HG03095 (cell line): ENCODE measurements around the gene GSTO2.

Experiments
- ATAC-seq: cut with Tn5 transposase; IDR thresholded peaks from one replicate; pipeline ENCODE4 v1.9.1; 2021; ENCODE audit warnings: moderate library complexity; ENCODE audit not compliant: unreplicated experiment

The GSTO2 gene

DNA sequence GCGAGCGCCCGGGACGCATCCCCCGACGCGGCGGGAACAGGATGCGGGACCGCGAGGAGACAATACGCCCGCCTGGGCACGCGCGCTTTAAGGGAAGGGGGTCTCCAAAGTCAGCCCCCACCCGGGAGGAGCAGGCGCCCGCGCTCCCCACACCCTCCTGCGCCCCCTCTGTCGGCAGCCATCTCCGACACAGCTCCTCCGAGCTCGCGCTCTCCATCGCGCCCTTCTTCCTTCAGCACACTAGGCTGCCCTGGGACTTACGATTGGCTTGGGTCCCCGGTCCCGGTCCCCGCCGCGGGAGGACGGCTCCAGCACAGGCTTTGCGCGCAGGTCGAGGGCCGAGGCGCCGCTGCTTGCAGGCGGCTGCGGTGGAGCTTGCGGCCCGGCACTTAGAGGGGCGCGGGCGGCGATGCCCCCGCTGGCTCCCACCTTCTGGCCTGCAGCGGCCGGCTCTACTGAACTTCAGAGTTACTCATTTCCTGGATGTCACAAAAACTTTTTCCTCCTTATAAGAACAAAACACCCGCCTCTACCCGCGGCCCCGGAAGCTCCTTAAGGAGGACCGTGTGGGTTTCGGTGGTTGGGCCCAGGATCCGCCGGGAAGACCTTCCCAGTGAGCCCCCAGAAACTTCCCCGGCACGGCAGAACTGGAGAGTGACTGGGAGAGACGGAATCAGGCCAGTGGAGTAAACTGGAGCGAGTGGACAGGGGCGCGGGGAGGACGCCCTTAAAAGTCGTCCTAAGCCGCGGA is 69.2 kb downstream of the GSTO2 start, which contains the start of gene ITPRIP:
ITPRIP (minus strand) TSS at position 481 of the 751 bp plus-strand sequence. CDS start 22,414 bp downstream, outside the sequence.
- ATAC-seq, result peak; percentile 71

- ATAC-seq, result no peak
These were observed 70.6 kb downstream of the GSTO2 start for GRCh38 chr10:104339469-104340110.

GRCh38 chr10:104340111-104340526 is 71.1 kb downstream of the GSTO2 start:
- no peak for ATAC-seq

GRCh38 chr10:104340641-104341040 is 71.7 kb downstream of the GSTO2 start:
- ATAC-seq, result no peak

DNA sequence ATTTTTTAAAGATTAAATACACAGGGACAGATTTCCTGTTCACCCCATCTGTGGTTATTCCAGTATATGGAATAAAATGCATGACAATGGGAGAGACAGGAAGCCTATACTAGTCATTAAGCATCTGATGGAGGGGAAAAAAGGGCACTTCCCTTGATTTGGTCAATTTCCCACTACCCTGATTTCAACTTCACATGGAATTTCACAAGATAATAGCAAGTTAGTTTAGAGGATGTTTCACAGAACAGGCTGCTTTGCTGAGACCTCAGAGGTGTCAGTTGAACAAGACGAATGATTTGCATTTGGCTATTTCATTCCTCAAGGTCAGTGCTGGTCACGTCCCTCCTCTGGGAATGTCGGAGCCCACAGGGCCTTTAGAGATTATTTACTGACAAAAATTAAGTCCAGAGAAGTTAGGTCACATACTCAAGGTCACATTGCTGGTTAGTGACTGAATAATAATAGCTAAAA is 74.0 kb downstream of the GSTO2 start:
- ATAC-seq, result no peak

DNA sequence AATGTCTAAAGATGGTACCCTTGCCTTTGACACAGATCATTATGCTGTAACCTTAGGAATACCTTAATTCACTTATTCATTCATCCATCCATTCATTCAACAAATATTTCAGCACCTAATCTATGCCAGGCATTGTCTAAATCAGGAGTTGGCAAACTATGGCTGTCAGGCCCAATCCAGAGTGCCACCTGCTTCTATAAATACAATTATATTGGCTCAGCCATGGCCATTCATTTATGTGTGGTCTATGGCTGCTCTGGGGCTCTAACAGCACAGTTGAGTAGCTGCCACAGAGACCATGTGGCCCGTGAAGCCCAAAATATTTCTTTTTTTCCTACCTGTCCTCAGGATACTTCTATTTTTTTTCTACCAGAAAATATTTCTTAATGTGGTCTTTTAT is 75.2 kb downstream of the GSTO2 start:
- no peak for ATAC-seq

DNA sequence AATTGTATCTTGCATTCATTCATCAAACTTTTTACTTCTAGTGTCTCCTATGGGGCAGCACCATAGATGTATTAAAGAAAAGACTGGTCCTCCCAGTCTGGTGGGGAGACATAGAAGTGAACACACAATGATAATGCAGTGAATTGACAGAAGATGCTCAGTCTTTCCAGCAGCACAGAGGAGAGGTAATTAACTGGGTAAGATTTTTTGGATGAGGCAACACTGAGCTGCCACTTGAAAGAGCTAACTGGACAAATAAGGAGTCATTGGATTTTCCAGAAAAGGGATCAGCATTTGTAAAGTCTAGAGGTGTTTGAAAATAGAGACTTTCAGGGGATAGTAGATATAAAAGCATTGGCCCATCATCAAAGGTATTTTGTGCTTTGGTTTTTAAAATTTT is 76.5 kb downstream of the GSTO2 start:
- ATAC-seq, result no peak

DNA sequence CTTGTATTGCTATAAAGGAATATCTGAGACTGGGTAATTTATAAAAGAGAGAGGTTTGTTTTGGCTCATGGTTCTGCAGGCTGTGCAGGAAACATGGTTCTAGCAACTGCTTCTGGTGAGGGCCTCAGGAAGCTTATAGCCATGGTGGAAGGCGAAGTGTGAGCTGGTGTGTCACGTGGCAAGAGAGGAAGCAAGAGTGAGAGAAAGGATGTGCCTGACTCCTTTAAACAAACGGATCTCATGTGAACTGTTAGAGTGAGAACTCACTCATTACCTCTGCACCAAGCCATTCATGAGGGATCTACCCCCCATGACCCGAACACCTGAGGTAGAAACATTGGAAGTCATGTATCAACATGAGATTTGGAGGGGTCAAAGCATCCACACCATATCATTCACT is 77.0 kb downstream of the GSTO2 start:
- no peak for ATAC-seq

DNA sequence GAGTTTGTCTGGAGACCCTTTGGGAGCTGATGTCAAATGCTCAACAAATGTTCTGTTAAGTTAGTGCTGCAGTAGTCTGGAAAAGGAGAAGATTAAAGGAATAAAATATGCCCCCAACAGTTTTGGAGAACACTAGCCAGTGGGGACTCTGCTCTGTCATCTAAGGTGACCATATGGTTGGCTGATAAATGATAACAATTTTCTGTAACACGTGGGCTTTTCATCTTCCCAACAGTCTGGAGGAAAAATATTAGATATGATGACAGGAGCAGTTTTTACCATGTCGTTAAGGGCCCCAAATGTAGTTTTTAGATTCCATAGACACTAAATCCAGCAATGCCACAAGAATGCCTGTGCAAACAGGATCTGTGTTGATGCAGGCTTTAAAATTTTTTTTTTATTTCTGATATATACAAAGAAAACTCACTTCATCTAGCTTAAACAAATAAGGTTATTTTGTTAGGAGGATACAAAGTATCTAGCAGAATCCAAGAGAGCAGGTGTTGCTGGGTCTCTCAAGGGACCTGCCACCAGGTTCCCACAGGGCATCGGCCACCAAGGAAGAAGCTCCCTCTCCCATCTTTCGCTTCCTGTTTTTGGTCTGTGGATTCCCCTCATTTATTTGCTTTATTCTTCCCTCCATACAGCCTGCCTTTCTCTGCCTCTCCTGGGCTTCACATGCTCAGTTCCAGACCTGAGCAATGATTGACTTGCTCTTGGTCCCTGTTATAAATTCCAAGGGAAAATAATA is 78.5 kb downstream of the GSTO2 start:
- no peak for ATAC-seq

DNA sequence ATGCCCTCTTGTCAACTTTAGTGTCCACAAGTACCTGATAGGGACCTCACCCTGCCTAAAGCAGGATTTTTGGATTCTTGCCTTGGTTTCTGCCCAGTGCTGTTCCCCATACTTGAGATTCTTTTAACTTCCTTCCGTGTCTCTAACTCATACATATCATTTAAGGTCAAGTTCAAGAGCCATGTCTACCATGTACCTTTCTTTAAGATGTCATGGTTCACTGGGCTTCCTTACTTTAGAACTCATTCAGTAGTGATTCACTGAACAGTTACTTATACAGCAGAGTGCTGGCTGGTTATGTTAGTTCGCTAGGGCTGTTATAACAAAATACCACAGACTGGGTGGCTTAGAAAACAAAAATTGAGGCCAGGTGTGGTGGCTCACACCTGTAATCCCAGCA is 79.6 kb downstream of the GSTO2 start:
- no peak for ATAC-seq

GRCh38 chr10:104349623-104350126 is 80.7 kb downstream of the GSTO2 start:
- peak; percentile 54 for ATAC-seq

DNA sequence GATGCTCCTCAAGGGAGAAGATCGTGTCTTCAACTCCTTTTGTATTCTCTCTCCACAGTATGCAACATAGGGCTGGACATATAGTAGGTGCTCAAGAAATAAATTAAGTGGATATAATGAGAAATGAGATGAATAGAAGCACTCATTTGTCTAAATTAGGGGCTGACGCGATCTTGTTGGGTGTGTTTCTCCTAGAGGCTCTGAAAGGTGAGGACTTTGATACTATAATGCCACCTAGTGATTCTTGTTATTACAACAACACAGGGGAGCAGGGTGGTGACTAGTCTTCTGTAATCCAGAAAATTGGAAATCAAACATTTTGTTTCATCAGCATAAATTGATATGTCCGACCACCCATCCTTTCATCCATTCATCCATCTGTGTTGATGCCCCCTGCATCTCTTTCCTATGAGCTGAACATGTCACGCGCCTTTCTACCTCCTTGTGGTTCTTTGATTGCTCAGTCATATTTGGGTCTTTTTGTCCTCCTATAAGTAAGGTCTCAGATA is 81.2 kb downstream of the GSTO2 start:
- ATAC-seq, result peak; percentile 40

- ATAC-seq, result no peak
These were observed 82.2 kb downstream of the GSTO2 start for GRCh38 chr10:104351061-104351702.

DNA sequence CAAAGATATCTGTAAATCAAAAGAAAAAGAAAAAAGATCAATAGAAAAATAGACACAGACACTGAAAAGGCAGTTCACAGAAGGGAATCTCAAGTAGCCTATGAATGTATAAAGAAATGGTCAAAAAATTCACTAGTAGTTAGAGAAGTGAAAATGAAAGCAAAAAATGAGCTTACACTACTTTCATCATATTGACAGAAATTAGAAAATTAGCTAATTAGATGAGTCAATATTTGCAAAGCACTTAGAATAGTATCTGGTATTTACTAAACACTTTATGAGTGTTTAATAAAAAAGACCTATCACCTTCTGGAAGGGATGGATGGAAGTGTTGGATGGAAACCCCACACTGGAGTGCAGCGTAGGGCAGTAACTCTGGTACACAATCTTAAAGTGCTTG is 82.9 kb downstream of the GSTO2 start:
- ATAC-seq, result no peak

GRCh38 chr10:104353325-104354048 is 84.5 kb downstream of the GSTO2 start, which contains the start of gene CFAP58:
Gene CFAP58 (plus strand): TSS chr10:104353833. CDS start chr10:104353898, 65 bp downstream.
- peak; percentile 49 for ATAC-seq
